Prostate gland (tissue), 2 donors: ENCODE data around the gene AKT1S1.

Experiments used
- POLR2A ChIP-seq: fragments of 450-650 bp; IDR thresholded peaks from one replicate; pipeline ENCODE4 v1.6.1; 2016; ENCODE audit warnings: antibody characterized with exemption, mild to moderate bottlenecking
- POLR2AphosphoS5 ChIP-seq: sonication (generic); formaldehyde crosslinking; IDR thresholded peaks from one replicate; pipeline ENCODE4 v1.6.1; 2017; ENCODE audit warnings: antibody characterized with exemption
- TF ChIP-seq, protein P1 (sequence below), 4 experiments: fragments of 200-600 bp in 2 of 4; fragments of 450-650 bp in 2 of 4; sonication (generic) in 2 of 4; IDR thresholded peaks; 1 replicate in 3 of 4; 2 replicates in 1 of 4; pipeline ENCODE4 v1.5.1; 2016 to 2019; ENCODE audit warnings: antibody characterized with exemption in 4 of 4, mild to moderate bottlenecking in 2 of 4, moderate library complexity in 2 of 4

- TF ChIP-seq, protein P1, sequence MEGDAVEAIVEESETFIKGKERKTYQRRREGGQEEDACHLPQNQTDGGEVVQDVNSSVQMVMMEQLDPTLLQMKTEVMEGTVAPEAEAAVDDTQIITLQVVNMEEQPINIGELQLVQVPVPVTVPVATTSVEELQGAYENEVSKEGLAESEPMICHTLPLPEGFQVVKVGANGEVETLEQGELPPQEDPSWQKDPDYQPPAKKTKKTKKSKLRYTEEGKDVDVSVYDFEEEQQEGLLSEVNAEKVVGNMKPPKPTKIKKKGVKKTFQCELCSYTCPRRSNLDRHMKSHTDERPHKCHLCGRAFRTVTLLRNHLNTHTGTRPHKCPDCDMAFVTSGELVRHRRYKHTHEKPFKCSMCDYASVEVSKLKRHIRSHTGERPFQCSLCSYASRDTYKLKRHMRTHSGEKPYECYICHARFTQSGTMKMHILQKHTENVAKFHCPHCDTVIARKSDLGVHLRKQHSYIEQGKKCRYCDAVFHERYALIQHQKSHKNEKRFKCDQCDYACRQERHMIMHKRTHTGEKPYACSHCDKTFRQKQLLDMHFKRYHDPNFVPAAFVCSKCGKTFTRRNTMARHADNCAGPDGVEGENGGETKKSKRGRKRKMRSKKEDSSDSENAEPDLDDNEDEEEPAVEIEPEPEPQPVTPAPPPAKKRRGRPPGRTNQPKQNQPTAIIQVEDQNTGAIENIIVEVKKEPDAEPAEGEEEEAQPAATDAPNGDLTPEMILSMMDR (IDR thresholded peaks at IDR 0.05), result no peak
- TF ChIP-seq POLR2AphosphoS5, result no peak
- TF ChIP-seq POLR2A, result no peak
These were observed 33.9 kb downstream of the AKT1S1 start for GRCh38 chr19:49843265-49843664.
